Effector CD8-positive, alpha-beta T cell (primary cell): Measurements from ENCODE around the gene RDH16.
"Not testable (repeated sequence)": the region's sequence is repeated elsewhere in the genome, so short reads cannot be mapped to it uniquely, and the experiment has no call there.

Experiments
- DNase-seq: peaks from one replicate; lab custom pipeline; 2025; lab: John Stamatoyannopoulos, UW

The RDH16 gene

GRCh38 chr12:56953314-56953713, 4.1 kb downstream of the RDH16 start:
- no peak for DNase-seq

GRCh38 chr12:56951582-56952339, 5.6 kb downstream of the RDH16 start:
- DNase-seq: no peak

GRCh38 chr12:56948881-56949280, 8.5 kb downstream of the RDH16 start:
- DNase-seq: no peak

- DNase-seq: no peak
These were observed 9.0 kb downstream of the RDH16 start for GRCh38 chr12:56948457-56948777.

- DNase-seq: no peak
These were observed 9.6 kb downstream of the RDH16 start for GRCh38 chr12:56947633-56948456.

GRCh38 chr12:56943878-56944277, 13.5 kb downstream of the RDH16 start:
- no peak for DNase-seq

- not testable (repeated sequence) for DNase-seq
These were observed 14.0 kb downstream of the RDH16 start for GRCh38 chr12:56943374-56943773.

GRCh38 chr12:56941299-56942017, 15.9 kb downstream of the RDH16 start:
- DNase-seq: no peak

GRCh38 chr12:56940942-56941298, 16.5 kb downstream of the RDH16 start:
- not testable (repeated sequence) for DNase-seq

- no peak for DNase-seq
These were observed 21.7 kb downstream of the RDH16 start for GRCh38 chr12:56935752-56936151.

- DNase-seq: no peak
These were observed 22.3 kb downstream of the RDH16 start for GRCh38 chr12:56935157-56935556.

- DNase-seq: no peak
These were observed 23.4 kb downstream of the RDH16 start, which contains the start of gene SDR9C7 for GRCh38 chr12:56933826-56934625. SDR9C7 (minus strand) TSS chr12:56934408; CDS start chr12:56934261, 147 bp downstream.

GRCh38 chr12:56932867-56933266, 24.5 kb downstream of the RDH16 start:
- no peak for DNase-seq

GRCh38 chr12:56932146-56932545, 25.3 kb downstream of the RDH16 start:
- no peak for DNase-seq

GRCh38 chr12:56931474-56931978, 25.9 kb downstream of the RDH16 start:
- DNase-seq: no peak

- no peak for DNase-seq
These were observed 27.2 kb downstream of the RDH16 start for GRCh38 chr12:56930241-56930640.

- DNase-seq: no peak
These were observed 27.6 kb downstream of the RDH16 start for GRCh38 chr12:56929780-56930179.

- DNase-seq: no peak
These were observed 29.1 kb downstream of the RDH16 start for GRCh38 chr12:56928262-56928661.

GRCh38 chr12:56927281-56927680, 30.1 kb downstream of the RDH16 start:
- DNase-seq: no peak

GRCh38 chr12:56922031-56922430, 35.4 kb downstream of the RDH16 start:
- DNase-seq: no peak

- no peak for DNase-seq
These were observed 36.1 kb downstream of the RDH16 start for GRCh38 chr12:56921346-56921745.

- DNase-seq: not testable (repeated sequence)
These were observed 39.3 kb downstream of the RDH16 start for GRCh38 chr12:56918139-56918538.
